HG03520 (cell line): ENCODE measurements around the gene POGLUT2.

ENCODE experiments used
- ATAC-seq: cut with Tn5 transposase; IDR thresholded peaks from one replicate; pipeline ENCODE4 v1.9.1; 2021; ENCODE audit warnings: mild to moderate bottlenecking, moderate library complexity; ENCODE audit not compliant: unreplicated experiment

POGLUT2 gene

DNA sequence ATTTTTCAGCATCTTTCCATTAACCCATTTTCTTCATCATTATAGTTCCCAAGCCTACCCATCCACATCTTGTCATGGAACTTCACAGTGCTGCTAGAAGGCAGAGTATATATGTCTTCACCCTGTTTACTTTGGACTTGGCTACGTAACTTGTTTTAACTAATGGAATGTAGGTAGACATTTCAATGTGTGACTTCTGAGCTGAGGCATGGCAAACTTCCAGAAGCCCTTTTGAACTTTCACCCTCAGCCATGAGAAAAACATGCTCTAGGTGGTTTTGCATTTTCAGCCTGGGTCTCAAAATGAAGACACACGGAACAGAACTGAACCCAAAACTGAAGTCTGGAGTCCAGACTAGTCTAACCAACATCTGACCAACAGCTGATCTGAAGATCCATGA is 28.3 kb downstream of the POGLUT2 start:
- no peak for ATAC-seq

DNA sequence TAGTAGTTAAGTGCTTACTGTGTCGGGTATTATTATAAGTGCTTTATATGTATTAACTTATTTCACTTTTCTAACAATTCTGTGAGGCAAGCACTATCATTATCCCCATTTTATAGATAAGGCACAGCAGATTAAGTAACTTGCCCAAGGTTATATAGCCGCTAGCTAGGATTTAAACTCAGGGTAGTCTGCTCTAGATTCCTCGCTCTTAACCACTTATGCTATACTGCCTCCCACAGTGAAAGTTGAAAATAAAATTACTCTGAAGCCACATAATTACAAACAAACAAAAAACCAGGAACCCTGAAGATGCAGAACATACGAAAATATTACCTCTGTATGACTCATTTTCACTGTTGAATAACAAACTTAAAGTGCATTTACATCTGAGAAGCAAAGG is 29.1 kb downstream of the POGLUT2 start:
- no peak for ATAC-seq

DNA sequence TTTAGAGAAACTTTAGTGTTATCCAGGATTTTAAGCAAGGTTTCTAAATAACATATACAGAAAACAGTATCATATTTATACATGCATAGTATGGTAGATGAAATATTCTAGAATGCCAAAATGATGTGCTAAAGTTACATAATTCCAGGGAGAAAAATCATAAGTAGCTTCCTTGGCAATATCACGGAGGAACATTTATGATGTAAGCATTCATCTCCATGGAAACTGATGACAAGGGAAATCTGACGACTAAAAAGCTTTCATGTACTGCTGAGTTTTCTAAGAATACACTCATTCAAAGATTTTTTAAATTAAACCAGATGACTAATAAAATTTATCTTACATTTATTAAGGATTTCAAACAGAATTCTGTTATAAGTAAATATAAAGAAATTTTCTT is 29.9 kb downstream of the POGLUT2 start:
- no peak for ATAC-seq

DNA sequence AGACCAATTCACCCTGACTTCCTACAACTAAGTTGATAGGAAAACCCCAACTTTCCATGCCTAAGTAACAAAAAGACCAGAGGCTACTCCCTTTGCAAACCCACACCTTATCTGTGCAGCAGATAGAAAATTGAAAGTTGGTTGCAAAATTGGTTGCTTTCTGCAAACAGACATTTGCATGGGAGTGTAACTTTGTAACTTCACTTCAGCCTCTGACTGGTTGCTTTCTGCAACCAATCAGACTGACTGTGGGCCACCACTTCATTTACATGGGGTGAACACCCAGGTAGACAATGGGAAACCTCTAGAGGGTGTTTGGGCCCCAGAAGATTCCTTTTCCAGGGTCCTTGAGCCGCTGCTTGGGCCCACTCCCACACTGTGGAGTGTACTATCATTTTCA is 35.0 kb downstream of the POGLUT2 start:
- ATAC-seq = no peak

DNA sequence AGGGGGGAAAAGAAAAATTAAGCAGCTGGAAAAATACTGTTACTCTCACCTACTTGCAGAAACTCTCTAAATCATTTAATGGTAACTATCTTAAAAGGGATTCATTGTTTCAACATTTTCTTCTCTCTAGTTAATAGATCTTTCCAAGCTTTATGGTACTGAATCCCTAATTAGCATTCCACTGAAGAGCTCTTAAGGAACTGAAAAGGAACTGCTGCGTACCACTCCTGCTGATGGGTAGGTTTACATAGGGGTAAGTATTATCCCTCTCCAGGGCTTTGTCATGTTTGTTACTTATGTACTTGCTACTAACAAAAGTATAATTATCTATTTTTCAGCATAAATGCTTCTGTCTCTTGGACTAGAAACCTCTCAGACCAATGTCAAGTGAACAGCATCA is 37.7 kb downstream of the POGLUT2 start:
- ATAC-seq = no peak

DNA sequence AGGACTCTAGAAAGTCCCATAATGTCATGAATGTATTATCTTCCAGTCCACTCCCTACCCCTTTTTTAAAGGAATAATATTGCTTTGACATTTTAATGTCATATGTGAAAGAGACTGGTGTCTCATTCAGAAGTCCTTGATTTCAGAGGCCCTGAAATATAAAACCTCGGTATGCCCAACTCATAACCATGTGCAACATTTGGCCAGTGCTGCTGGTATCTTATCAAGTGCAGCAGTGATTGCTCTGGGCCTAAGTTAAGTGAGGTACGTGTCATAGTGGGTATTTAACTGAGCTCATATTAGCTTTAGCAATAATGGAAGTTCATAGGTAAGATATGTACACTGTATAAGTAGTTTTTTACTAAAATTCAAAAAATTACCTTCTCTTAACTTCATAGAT is 39.9 kb downstream of the POGLUT2 start:
- no peak for ATAC-seq

DNA sequence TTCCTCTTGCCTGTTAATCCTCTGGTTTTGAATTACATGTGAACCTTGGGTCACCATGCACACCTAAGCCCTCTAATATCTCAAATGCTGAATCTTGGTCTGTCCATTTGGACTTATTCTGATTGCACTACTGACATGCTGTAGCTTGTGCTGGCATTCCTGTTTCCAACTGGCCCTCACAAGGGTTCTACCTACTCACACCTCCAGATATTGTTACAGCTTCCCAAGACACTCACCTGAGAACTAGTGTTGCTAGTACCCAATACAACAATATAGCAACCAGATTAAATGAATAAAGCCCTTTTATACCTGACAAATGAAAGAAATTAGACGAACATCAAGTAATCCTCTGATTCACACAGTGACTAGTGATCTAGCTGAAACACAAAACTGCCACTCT is 41.8 kb downstream of the POGLUT2 start:
- ATAC-seq = no peak

DNA sequence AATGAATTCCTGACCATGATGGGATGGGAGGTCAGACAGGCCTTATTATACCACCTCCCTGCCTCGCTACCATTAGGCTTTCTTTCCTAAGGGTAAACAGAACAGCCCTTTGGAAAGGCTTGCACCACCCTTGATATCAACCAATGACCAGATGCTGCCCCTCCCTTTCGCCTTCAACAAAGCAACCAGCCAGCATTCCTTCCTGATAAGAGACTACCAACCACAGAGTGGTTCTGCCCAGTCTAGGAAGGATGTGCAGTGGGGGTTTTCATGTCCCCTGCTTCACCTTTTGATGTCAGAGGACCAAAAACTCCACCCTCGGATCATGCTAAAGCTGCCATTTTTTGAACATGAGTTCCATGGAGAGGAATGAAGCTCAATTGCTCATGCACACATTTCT is 46.9 kb downstream of the POGLUT2 start:
- ATAC-seq = no peak

DNA sequence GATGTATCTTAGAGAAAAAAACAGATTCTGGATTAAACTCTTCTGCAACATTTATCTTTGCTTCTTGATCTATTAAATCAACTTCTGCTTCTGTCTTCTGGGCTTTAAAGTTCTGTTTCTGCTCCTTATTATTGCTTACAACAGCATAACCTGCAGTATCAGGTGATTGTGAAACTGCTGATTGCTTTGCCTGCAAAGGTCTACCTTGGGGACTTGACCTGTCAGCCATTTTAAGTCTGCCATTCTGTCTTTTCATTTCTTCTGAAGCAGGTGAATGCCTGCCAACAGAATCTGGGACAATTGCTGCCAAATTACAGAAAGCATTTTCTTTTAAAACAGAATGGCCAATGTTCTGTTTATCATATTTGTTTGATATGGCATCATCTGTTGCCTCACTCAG is 56.3 kb downstream of the POGLUT2 start:
- ATAC-seq = no peak

DNA sequence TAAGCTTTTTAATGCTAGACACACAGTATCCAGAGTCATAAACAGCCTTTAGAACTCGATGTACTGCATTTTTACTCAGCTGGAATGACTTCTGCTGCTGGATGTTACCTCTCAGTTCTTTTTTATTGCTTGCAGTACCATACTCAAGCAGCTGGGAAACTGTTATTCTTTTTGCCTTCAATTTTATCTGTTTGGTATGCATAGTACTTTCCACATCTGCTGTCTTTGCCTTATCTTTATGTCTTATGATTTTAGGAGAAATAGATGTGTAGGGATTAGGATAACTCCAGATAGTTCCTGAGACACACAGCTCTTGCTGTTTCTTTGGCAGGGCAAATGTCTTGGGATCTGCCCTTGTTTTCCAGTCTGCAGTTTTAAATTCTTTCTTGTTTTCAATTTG is 56.7 kb downstream of the POGLUT2 start:
- ATAC-seq = no peak
